GM23338 (cell line): ENCODE results near the gene PJA1. TPM values are rescaled to one million over a fixed set of nuclear protein-coding genes. Genes with fewer than 3 reads are reported as not detected.

Source experiments
- ATAC-seq: fragments of 200-7000 bp; cut with Tn5 transposase; 3 replicates; pipeline ENCODE4 v1.9.1; 2020
- DNase-seq: peaks from one replicate; pipeline ENCODE4 v3.0.0-alpha.2; 2015; ENCODE audit warnings: low spot score
- H2AFZ ChIP-seq: fragments of 200-600 bp; sonication (generic); 2 replicates; pipeline ENCODE4 v1.8.0; 2016; ENCODE audit warnings: antibody characterized with exemption, mild to moderate bottlenecking, moderate library complexity
- H3F3A ChIP-seq: fragments of 200-600 bp; sonication (generic); replicated peaks from 2 replicates; pipeline ENCODE4 v1.8.0; 2017; ENCODE audit warnings: antibody characterized with exemption, mixed run types, low read depth
- H3K27ac ChIP-seq: fragments of 200-600 bp; sonication (generic); 2 replicates; pipeline ENCODE4 v1.6.1; 2016; ENCODE audit warnings: low read depth
- H3K27me3 ChIP-seq: fragments of 200-600 bp; sonication (generic); 2 replicates; pipeline ENCODE4 v1.8.0; 2016; ENCODE audit warnings: mild to moderate bottlenecking, mixed run types, moderate library complexity; ENCODE audit not compliant: insufficient read depth
- H3K36me3 ChIP-seq: fragments of 200-600 bp; sonication (generic); 2 replicates; pipeline ENCODE4 v1.8.0; 2016; ENCODE audit warnings: mild to moderate bottlenecking; ENCODE audit not compliant: insufficient read depth
- H3K4me1 ChIP-seq: fragments of 200-600 bp; sonication (generic); 2 replicates; pipeline ENCODE4 v1.8.0; 2016; ENCODE audit warnings: mild to moderate bottlenecking, moderate library complexity; ENCODE audit not compliant: insufficient read depth
- H3K4me2 ChIP-seq: fragments of 200-600 bp; sonication (generic); 2 replicates; pipeline ENCODE4 v1.7.1; 2017; ENCODE audit warnings: mixed run types
- H3K4me3 ChIP-seq: fragments of 200-600 bp; sonication (generic); 2 replicates; pipeline ENCODE4 v1.6.1; 2016; ENCODE audit warnings: mixed run types
- H3K79me2 ChIP-seq: fragments of 200-600 bp; sonication (generic); replicated peaks from 2 replicates; pipeline ENCODE4 v1.8.0; 2017; ENCODE audit warnings: mild to moderate bottlenecking; ENCODE audit not compliant: insufficient read depth
- H3K9me2 ChIP-seq: fragments of 200-600 bp; sonication (generic); 2 replicates; pipeline ENCODE4 v1.8.0; 2017; ENCODE audit not compliant: insufficient read depth
- H4K20me1 ChIP-seq: fragments of 200-600 bp; sonication (generic); replicated peaks from 2 replicates; pipeline ENCODE4 v1.8.0; 2017; ENCODE audit warnings: mild to moderate bottlenecking; ENCODE audit not compliant: insufficient read depth
- H3K27ac Mint-ChIP-seq: 2 replicates; pipeline ENCODE4 v1.8.0; 2020; ENCODE audit warnings: inconsistent platforms, mild to moderate bottlenecking, moderate library complexity, mixed read lengths
- H3K27me3 Mint-ChIP-seq: 3 replicates; pipeline ENCODE4 v1.8.0; 2022; ENCODE audit warnings: low read depth, mild to moderate bottlenecking, moderate library complexity, mixed read lengths, inconsistent platforms; ENCODE audit not compliant: insufficient read depth, poor library complexity
- H3K36me3 Mint-ChIP-seq: 3 replicates; pipeline ENCODE4 v1.8.0; 2021; ENCODE audit warnings: low read depth, mild to moderate bottlenecking, inconsistent platforms, moderate library complexity, mixed read lengths
- H3K4me1 Mint-ChIP-seq: 3 replicates; pipeline ENCODE4 v1.8.0; 2020; ENCODE audit warnings: mild to moderate bottlenecking, inconsistent platforms, mixed read lengths
- H3K4me3 Mint-ChIP-seq: 3 replicates; pipeline ENCODE4 v1.8.0; 2021; ENCODE audit warnings: moderate library complexity, mild to moderate bottlenecking, inconsistent platforms, mixed read lengths
- H3K9me3 Mint-ChIP-seq: 3 replicates; pipeline ENCODE4 v1.8.0; 2020; ENCODE audit warnings: moderate library complexity, mild to moderate bottlenecking, inconsistent platforms, mixed read lengths
- CREB1 ChIP-seq: fragments of 250-450 bp; sonication (Bioruptor Pico); IDR thresholded peaks from 2 replicates; pipeline ENCODE4 v1.5.0; 2020; ENCODE audit warnings: low read depth, mild to moderate bottlenecking, moderate library complexity
- EZH2 ChIP-seq: fragments of 200-600 bp; sonication (generic); IDR thresholded peaks from one replicate; pipeline ENCODE4 v1.8.0; 2017; ENCODE audit warnings: antibody characterized with exemption, mild to moderate bottlenecking, low read depth; ENCODE audit not compliant: unreplicated experiment
- EZH2phosphoT487 ChIP-seq: fragments of 200-600 bp; sonication (generic); IDR thresholded peaks from one replicate; pipeline ENCODE4 v1.8.1; 2018; ENCODE audit warnings: antibody characterized with exemption; ENCODE audit not compliant: unreplicated experiment
- JUNB ChIP-seq: IDR thresholded peaks from one replicate; pipeline ENCODE4 v1.6.1; 2016; ENCODE audit warnings: antibody characterized with exemption; ENCODE audit not compliant: unreplicated experiment
- NANOG ChIP-seq: IDR thresholded peaks from 2 replicates; pipeline ENCODE4 v1.6.1; 2016; ENCODE audit warnings: antibody characterized with exemption, borderline replicate concordance
- POLR2AphosphoS5 ChIP-seq: IDR thresholded peaks from 2 replicates; pipeline ENCODE4 v1.6.1; 2016; ENCODE audit warnings: antibody characterized with exemption, low read depth
- REST ChIP-seq: IDR thresholded peaks from one replicate; pipeline ENCODE4 v1.6.1; 2018; ENCODE audit warnings: antibody characterized with exemption; ENCODE audit not compliant: unreplicated experiment
- STAT1 ChIP-seq: IDR thresholded peaks from one replicate; pipeline ENCODE4 v1.6.1; 2016; ENCODE audit warnings: antibody characterized with exemption; ENCODE audit not compliant: unreplicated experiment
- ZNF114 ChIP-seq: fragments of 250-450 bp; sonication (Bioruptor Pico); IDR thresholded peaks from 2 replicates; pipeline ENCODE4 v1.5.0; 2020; ENCODE audit warnings: mild to moderate bottlenecking, moderate library complexity
- ZNF331 ChIP-seq: fragments of 250-450 bp; sonication (Bioruptor Pico); IDR thresholded peaks from 2 replicates; pipeline ENCODE4 v1.5.0; 2020; ENCODE audit warnings: low read depth, mild to moderate bottlenecking, moderate library complexity
- ZNF462 ChIP-seq: fragments of 250-450 bp; sonication (Bioruptor Pico); IDR thresholded peaks from 2 replicates; pipeline ENCODE4 v1.5.0; 2020; ENCODE audit warnings: mild to moderate bottlenecking, moderate library complexity
- polyA plus RNA-seq: library from polyadenylated mRNA; unstranded; fragments of >200 nt; fragmentation: Nextera tagmentation; extraction: Ambion mirVana; gene quantifications from 2 replicates; pipeline ENCODE4 v1.2.1, GENCODE V29; 2016
- total RNA-seq: library from RNA; depleted of rRNA; stranded (reverse); fragments of >200 nt; shearing (Covaris generic); gene quantifications from 2 replicates; pipeline ENCODE4 v1.2.3, GENCODE V29; 2014
- TF ChIP-seq, protein P1 (sequence below), 2 experiments: fragments of 200-600 bp in 1 of 2; sonication (generic) in 1 of 2; conservative IDR thresholded peaks; 2 replicates each; pipeline versions ENCODE4 v1.5.1 to v1.6.1; 2016 to 2017; ENCODE audit warnings: antibody characterized with exemption in 2 of 2, low read depth in 2 of 2, mild to moderate bottlenecking in 2 of 2, moderate library complexity in 1 of 2
- TF ChIP-seq, protein P2 (sequence below): IDR thresholded peaks from 2 replicates; pipeline ENCODE4 v1.6.1; 2016; ENCODE audit warnings: antibody characterized with exemption

Gene PJA1
- total and polyA plus RNA-seq, 2 experiments from 2014 or later: 25.2 to 31.3 TPM

GRCh38 chrX:69136546-69137331, 28.5 kb downstream of the PJA1 start:
- Histone ChIP-seq H2AFZ (peak overlapping the region; percentile 32; the same call in 1 of the 2 replicates), H3K36me3 (no peaks in the 10 kb centered on the region), H3K4me3 (peak overlapping the region; percentile 37; the same call in 1 of the 2 replicates), H3K79me2 (no peaks in the 10 kb centered on the region), H4K20me1 (no peaks in the 10 kb centered on the region), H3K4me2 (peak overlapping the region; percentile 64), H3K4me1 (peaks cover 9% of the 10 kb centered on the region), H3K27me3 (no peaks in the 10 kb centered on the region), H3K9me2 (no peaks in the 10 kb centered on the region), H3F3A (no peaks in the 10 kb centered on the region), H3K27ac (peak overlapping the region; percentile 90)
- no peak for TF ChIP-seq CREB1 (CRISPR knock-in tag)
- no peak for TF ChIP-seq NANOG
- TF ChIP-seq JUNB: no peak
- TF ChIP-seq ZNF462 (CRISPR knock-in tag): no peak
- no peak for TF ChIP-seq EZH2
- TF ChIP-seq EZH2phosphoT487: no peak
- TF ChIP-seq, protein P1, sequence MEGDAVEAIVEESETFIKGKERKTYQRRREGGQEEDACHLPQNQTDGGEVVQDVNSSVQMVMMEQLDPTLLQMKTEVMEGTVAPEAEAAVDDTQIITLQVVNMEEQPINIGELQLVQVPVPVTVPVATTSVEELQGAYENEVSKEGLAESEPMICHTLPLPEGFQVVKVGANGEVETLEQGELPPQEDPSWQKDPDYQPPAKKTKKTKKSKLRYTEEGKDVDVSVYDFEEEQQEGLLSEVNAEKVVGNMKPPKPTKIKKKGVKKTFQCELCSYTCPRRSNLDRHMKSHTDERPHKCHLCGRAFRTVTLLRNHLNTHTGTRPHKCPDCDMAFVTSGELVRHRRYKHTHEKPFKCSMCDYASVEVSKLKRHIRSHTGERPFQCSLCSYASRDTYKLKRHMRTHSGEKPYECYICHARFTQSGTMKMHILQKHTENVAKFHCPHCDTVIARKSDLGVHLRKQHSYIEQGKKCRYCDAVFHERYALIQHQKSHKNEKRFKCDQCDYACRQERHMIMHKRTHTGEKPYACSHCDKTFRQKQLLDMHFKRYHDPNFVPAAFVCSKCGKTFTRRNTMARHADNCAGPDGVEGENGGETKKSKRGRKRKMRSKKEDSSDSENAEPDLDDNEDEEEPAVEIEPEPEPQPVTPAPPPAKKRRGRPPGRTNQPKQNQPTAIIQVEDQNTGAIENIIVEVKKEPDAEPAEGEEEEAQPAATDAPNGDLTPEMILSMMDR (conservative IDR thresholded peaks at IDR 0.05; ENCODE audit: low read depth in 2 of 2): no peak
- no peak for TF ChIP-seq STAT1
- TF ChIP-seq POLR2AphosphoS5: no peak
- TF ChIP-seq REST: no peak
- TF ChIP-seq, protein P2, sequence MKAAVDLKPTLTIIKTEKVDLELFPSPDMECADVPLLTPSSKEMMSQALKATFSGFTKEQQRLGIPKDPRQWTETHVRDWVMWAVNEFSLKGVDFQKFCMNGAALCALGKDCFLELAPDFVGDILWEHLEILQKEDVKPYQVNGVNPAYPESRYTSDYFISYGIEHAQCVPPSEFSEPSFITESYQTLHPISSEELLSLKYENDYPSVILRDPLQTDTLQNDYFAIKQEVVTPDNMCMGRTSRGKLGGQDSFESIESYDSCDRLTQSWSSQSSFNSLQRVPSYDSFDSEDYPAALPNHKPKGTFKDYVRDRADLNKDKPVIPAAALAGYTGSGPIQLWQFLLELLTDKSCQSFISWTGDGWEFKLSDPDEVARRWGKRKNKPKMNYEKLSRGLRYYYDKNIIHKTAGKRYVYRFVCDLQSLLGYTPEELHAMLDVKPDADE: no peak
- no peak for TF ChIP-seq ZNF114 (CRISPR knock-in tag)
- no peak for TF ChIP-seq ZNF331 (CRISPR knock-in tag)
- peaks cover 50% of the 10 kb centered on the region for H3K4me1 Mint-ChIP-seq
- ATAC-seq: peak; percentile 57
- H3K9me3 Mint-ChIP-seq: no peaks in the 10 kb centered on the region
- peaks cover 16% of the 10 kb centered on the region for H3K27me3 Mint-ChIP-seq
- peak overlapping the region; percentile 57; the same call in 2 of the 3 replicates for H3K4me3 Mint-ChIP-seq
- H3K27ac Mint-ChIP-seq: peak overlapping the region; percentile 98
- no peaks in the 10 kb centered on the region for H3K36me3 Mint-ChIP-seq
- DNase-seq: peak; percentile 53
